Vagina (tissue), 2 donors: ENCODE results near the gene ARID1B.

Experiments used
- CTCF ChIP-seq, 3 experiments: fragments of 450-650 bp in 2 of 3; fragments of 200-600 bp in 1 of 3; sonication (generic) in 1 of 3; IDR thresholded peaks; one replicate each; pipeline ENCODE4 v1.5.1; 2017 to 2019; ENCODE audit warnings: antibody characterized with exemption in 3 of 3, mild to moderate bottlenecking in 2 of 3, moderate library complexity in 2 of 3
- POLR2A ChIP-seq, 2 donors: fragments of 450-650 bp; IDR thresholded peaks; one replicate each; pipeline ENCODE4 v1.6.1; 2017; ENCODE audit warnings: antibody characterized with exemption in 2 of 2, mild to moderate bottlenecking in 2 of 2, moderate library complexity in 2 of 2
- POLR2AphosphoS5 ChIP-seq, 2 donors: sonication (generic); formaldehyde crosslinking; IDR thresholded peaks; one replicate each; pipeline ENCODE4 v1.9.0; 2017; ENCODE audit warnings: antibody characterized with exemption in 2 of 2, mild to moderate bottlenecking in 2 of 2, low read depth in 1 of 2; ENCODE audit not compliant: insufficient read depth in 1 of 2

- TF ChIP-seq CTCF (IDR thresholded peaks at IDR 0.05) (no peak), POLR2A (IDR thresholded peaks at IDR 0.05) (no peak), POLR2AphosphoS5 (IDR thresholded peaks at IDR 0.05; ENCODE audit: insufficient read depth in 1 of 2, low read depth in 1 of 2) (peak in 1 of 2 donors; percentile 41)
These were observed 723 bp upstream of the ARID1B start for GRCh38 chr6:156776470-156776839.
